ENCODE results near the gene PLEKHA4.

GRCh38 chr19:48877855-48878195 lies 9.4 kb upstream of the PLEKHA4 start:
- TF ChIP-seq CTCF (IDR thresholded peaks at IDR 0.05), result no peak
- TF ChIP-seq POLR2AphosphoS5 (IDR thresholded peaks at IDR 0.05), result no peak
- TF ChIP-seq EP300 (IDR thresholded peaks at IDR 0.05), result no peak
- TF ChIP-seq POLR2A (IDR thresholded peaks at IDR 0.05), result no peak
